Adipocyte (in vitro differentiated cells): Measurements from ENCODE around the gene EPS8L2.
A peak's percentile ranks its signal among the peaks of the same experiment; 100 is the strongest.

Source experiments
- DNase-seq: peaks from one replicate; pipeline ENCODE4 v3.0.0-alpha.2; 2015; ENCODE audit warnings: low read depth
- H3K27me3 ChIP-seq: replicated peaks from 2 replicates; pipeline ENCODE4 v1.7.0; 2013; ENCODE audit warnings: mild to moderate bottlenecking, low read length, moderate library complexity; ENCODE audit not compliant: control insufficient read depth, insufficient read depth
- H3K36me3 ChIP-seq: 2 replicates; pipeline ENCODE4 v1.7.0; 2013; ENCODE audit warnings: low read length, mild to moderate bottlenecking, moderate library complexity; ENCODE audit not compliant: control insufficient read depth, insufficient read depth, severe bottlenecking
- H3K4me1 ChIP-seq: 2 replicates; pipeline ENCODE4 v1.7.0; 2013; ENCODE audit warnings: mild to moderate bottlenecking, low read length, moderate library complexity; ENCODE audit not compliant: control insufficient read depth, insufficient read depth
- H3K4me3 ChIP-seq: 2 replicates; pipeline ENCODE4 v1.7.0; 2013; ENCODE audit warnings: mild to moderate bottlenecking, low read length, moderate library complexity
- H3K9ac ChIP-seq: 2 replicates; pipeline ENCODE4 v1.7.0; 2013; ENCODE audit warnings: mild to moderate bottlenecking, low read length, moderate library complexity
- H3K9me3 ChIP-seq: 2 replicates; pipeline ENCODE4 v1.7.0; 2013; ENCODE audit warnings: mild to moderate bottlenecking, low read length, moderate library complexity; ENCODE audit not compliant: control insufficient read depth

EPS8L2 gene

DNA sequence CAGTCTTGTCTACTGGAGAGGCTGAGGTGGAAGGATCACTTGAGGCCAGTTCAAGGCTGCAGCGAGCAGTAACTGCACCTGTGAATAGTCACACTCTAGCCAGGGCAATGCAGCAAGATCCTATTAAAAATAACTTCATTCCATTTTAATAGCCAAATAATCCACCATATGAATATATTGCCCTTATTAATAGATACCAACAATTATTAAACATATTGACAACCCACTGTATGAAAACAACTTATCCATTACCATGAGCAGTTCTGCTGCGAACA is 60.8 kb downstream of the EPS8L2 start:
- DNase-seq: no peak
- Histone ChIP-seq H3K27me3 (no peaks in the 10 kb centered on the region), H3K4me1 (peaks cover 36% of the 10 kb centered on the region), H3K36me3 (peaks cover 73% of the 10 kb centered on the region), H3K4me3 (no peak overlapping the region), H3K9ac (peak overlapping the region; percentile 45), H3K9me3 (no peaks in the 10 kb centered on the region)

GRCh38 chr11:767238-767637 is 61.2 kb downstream of the EPS8L2 start:
- H3K27me3 ChIP-seq: no peaks in the 10 kb centered on the region
- no peak overlapping the region for H3K9ac ChIP-seq
- no peak overlapping the region for H3K4me3 ChIP-seq
- H3K36me3 ChIP-seq: peaks cover 73% of the 10 kb centered on the region
- no peaks in the 10 kb centered on the region for H3K9me3 ChIP-seq
- no peak for DNase-seq
- H3K4me1 ChIP-seq: peaks cover 32% of the 10 kb centered on the region

DNA sequence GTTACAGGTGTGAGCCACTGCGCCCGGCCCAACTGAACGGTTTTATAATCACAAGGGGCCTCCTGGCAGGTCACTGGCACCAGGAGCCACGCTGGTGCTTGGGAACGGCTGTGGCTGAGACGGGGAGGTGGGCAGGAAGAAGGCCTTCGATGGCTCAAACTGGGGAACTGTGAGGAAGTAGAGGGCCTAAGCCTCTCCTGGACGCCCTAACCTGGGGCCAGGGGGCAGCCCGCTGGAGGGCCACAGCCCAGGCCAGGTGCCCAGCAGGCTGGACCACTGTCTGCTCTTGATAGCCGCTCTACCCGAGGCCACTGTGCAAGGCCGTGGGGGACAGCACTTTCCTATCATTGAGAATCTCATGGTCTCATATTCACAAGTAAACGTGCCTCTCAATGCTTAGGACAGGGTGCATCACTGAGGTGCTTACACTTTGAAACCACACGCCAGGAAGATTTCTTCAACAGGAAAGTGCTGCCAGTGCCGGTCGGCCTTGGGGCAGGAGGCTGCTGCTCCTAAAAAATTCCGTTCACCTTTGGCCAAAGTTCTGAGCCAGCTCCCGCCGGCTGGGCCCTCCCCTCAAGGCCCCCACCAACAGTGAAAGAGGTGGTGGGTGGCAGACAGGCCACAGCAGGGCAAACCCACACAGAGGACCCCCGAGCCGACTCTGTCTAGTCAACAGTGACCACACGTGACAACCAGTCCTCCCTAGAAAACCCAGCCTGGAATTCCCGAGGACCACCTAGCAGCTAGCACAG is 64.0 kb downstream of the EPS8L2 start:
- no peak overlapping the region for H3K4me3 ChIP-seq
- H3K36me3 ChIP-seq: peaks cover 75% of the 10 kb centered on the region

DNA sequence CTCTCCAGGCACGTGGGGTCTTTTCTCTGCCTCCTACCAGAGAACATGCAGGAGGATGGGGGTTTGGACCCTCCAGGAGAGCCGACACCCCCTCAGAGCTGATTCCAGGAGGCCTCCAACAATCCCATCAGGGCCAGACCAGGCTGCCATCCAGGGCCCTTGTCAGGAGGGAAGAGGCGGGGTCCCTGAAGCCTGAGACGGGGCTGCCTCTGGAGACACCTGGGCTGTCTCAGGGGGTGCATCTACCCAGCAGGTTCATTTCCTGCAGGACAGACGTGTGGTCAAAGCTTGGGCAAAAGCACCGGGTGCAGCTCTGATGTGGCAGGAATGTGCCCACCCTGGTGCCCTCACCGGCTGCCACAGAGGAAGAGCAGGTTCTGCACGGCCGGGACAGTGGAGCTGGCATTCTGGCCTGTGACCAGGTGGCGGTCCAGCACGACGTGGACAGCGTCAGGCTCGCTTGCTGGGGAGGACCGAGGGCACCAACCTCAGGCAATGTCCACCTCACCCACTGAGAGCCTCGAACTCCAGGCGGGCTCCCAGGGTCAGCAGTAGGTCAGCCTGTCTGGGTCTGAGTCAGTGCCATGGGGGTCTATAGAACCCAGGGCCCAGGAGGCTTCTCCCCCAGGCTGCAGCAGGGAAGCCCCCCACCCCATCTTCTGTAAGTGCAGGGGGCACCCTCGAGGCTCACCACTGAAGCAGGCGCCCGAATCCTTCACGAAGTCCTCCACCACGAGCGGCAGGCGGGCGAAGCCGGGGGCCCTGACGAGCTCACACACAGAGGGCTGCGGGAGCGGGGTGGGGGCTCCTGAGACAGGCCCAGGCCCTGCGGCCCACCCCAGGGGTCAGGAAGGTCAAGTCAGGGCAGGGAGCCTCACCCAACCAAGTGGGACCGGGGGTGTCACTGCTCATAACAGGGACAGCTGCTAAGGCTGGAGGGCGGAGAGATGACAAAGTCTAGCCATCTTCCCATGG is 64.9 kb downstream of the EPS8L2 start:
- H3K36me3 ChIP-seq: peaks cover 68% of the 10 kb centered on the region
- DNase-seq: no peak

More for the DNA sequence above, 64.0 kb downstream of the EPS8L2 start:
- no peak overlapping the region for H3K9ac ChIP-seq
- peaks cover 18% of the 10 kb centered on the region for H3K4me1 ChIP-seq
- DNase-seq: no peak
- H3K9me3 ChIP-seq: no peaks in the 10 kb centered on the region
- H3K27me3 ChIP-seq: no peaks in the 10 kb centered on the region

DNA sequence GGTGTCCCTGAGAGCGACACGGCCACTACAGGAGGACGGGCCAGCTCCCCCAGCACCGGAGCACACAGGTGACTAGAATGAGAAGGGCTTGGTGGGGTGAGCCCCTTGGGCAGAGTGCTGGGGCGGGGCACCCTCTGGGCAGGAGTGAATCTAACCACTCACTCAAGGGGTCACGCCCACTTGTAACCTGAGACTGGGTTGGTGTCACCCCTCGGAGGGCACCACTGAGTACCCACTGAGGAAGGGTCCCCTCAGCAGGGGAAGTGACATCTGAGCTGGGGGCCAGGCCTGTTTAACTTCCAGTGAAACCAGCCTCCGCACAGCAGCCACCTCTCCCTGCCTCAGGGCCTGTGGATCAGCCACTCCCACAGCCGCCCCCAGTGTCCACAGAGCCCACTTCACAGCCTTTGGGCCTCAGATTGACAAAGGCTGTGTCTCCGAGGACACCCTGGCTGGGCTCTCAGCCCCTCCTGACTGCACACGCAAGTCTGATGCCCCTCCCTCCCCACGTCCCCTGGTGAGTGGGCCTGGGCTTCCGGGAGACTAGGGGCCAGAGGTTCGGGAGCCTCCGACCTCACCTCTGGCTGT is 65.7 kb downstream of the EPS8L2 start:
- H3K9ac ChIP-seq: no peak overlapping the region
- no peak for DNase-seq
- H3K27me3 ChIP-seq: no peaks in the 10 kb centered on the region
- H3K36me3 ChIP-seq: peaks cover 60% of the 10 kb centered on the region
- H3K4me1 ChIP-seq: peaks cover 17% of the 10 kb centered on the region
- no peaks in the 10 kb centered on the region for H3K9me3 ChIP-seq
- no peak overlapping the region for H3K4me3 ChIP-seq

More for the DNA sequence above, 64.9 kb downstream of the EPS8L2 start:
- Histone ChIP-seq H3K4me3 (no peak overlapping the region), H3K4me1 (peaks cover 25% of the 10 kb centered on the region), H3K27me3 (no peaks in the 10 kb centered on the region), H3K9me3 (no peaks in the 10 kb centered on the region), H3K9ac (no peak overlapping the region)

DNA sequence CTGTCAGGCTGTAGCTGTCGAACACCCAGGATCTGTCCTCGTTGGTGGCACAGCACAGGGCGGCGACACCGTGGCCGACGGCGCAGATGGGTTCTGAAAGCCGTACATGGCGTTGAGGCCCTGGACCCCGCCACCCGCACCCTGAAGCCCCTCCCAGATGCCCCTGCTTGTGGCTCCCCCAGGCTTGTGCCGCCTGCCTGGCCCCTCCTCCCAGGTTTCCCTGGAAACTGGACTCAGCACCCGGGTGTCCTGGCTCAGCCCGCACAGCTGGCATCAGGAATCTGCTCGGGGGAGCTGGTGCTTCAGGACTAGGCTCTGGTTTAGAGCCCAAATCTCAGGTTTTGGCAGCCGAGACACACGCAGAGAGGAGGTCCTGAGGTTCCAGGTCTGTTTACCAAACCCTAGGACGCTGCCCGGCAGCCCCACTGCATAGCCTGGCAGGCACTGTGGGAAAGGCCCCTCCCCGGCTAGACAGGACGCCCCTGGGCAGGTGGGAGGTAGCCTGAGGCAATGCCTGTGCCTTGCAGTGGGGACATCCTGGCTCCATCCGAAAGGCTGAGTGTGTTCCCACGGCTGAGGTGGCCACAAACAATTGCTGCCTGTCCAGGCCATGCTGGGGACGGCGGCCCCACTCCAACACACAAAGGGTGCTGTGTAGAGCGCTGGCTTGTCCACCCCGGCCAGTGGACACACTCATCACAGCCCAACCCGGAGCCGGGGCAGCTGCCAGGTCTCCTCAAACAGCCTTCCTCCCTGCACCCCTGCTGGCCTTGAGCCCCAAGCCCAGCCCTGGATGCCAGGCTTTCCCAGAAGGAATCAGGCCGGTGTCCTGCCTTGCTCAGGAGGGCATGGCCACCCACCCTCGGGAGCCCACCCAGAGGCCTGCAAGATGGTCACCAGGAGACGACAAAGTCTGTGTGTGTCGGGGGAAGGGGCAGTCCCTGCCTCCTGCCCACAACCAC is 66.7 kb downstream of the EPS8L2 start:
- DNase-seq: no peak
- no peaks in the 10 kb centered on the region for H3K27me3 ChIP-seq
- no peaks in the 10 kb centered on the region for H3K9me3 ChIP-seq
- no peak overlapping the region for H3K9ac ChIP-seq
- H3K4me3 ChIP-seq: no peak overlapping the region
- peaks cover 11% of the 10 kb centered on the region for H3K4me1 ChIP-seq
- peaks cover 50% of the 10 kb centered on the region for H3K36me3 ChIP-seq

GRCh38 chr11:773425-773824 is 67.4 kb downstream of the EPS8L2 start:
- H3K9me3 ChIP-seq: no peaks in the 10 kb centered on the region
- peaks cover 16% of the 10 kb centered on the region for H3K4me1 ChIP-seq
- H3K4me3 ChIP-seq: no peak overlapping the region
- H3K27me3 ChIP-seq: no peaks in the 10 kb centered on the region
- H3K9ac ChIP-seq: peak overlapping the region; percentile 45
- DNase-seq: no peak
- H3K36me3 ChIP-seq: peaks cover 47% of the 10 kb centered on the region

DNA sequence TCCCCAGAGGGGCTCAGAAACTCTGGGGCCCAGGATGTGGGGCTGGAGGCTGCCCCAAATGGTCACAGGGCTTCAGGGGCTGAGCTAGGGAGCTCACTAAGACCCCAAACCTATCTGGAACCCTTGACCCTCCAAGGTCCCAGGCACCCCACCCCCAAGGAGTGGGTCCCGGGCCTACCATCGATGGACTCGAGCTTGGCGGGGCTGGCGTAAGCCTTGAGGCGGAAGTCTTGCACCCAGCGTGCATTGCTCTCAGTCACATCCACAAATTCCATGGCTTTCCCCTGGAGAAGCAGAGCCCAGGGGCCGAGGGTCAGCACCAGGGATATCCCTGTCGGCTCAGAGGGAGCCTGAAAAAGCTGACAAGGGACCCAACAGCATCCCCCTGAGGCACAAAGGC is 67.8 kb downstream of the EPS8L2 start:
- DNase-seq: no peak

DNA sequence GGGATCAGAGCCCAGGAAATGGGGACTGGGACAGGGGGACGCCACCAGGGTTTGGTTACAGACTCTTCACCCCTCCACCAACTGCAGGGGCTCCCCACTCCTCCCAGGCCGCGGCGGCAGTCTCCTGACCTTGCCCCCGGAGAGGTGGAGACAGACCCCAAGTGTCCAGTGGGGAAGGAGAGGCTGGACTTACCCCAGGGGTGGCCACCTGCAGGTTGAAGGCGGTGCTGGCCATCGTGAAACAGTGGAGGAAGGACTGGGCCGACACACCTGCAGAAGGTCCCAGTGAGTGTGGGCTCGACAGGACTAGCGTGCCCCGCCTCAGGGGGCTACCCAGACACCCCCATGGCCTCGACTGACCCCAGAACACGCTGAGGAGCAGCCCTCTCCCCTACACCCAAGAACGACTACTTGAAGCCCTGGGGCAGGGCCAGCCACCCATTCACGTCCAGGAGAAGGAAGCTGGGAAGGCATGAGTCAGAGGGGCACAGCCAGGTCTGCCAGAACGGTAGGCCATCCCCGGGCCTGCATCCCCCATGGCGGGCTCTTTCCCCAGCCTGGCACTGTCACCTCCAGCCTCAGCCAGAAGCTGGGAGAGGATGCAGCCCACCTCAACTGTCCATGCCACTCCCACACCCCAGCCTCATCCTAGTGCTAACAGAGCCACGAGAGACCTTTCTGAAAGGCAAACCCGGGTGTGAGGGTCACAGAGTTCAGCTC is 69.0 kb downstream of the EPS8L2 start:
- Histone ChIP-seq H3K9me3 (no peaks in the 10 kb centered on the region), H3K36me3 (peaks cover 47% of the 10 kb centered on the region), H3K4me1 (peaks cover 20% of the 10 kb centered on the region), H3K27me3 (no peaks in the 10 kb centered on the region), H3K4me3 (peak overlapping the region; percentile 91), H3K9ac (peak overlapping the region; percentile 91)
- DNase-seq: no peak

More for the DNA sequence above, 67.8 kb downstream of the EPS8L2 start:
- H3K9ac ChIP-seq: peak overlapping the region; percentile 45
- peaks cover 18% of the 10 kb centered on the region for H3K4me1 ChIP-seq
- H3K27me3 ChIP-seq: no peaks in the 10 kb centered on the region
- no peak overlapping the region for H3K4me3 ChIP-seq
- H3K9me3 ChIP-seq: no peaks in the 10 kb centered on the region
- peaks cover 47% of the 10 kb centered on the region for H3K36me3 ChIP-seq

DNA sequence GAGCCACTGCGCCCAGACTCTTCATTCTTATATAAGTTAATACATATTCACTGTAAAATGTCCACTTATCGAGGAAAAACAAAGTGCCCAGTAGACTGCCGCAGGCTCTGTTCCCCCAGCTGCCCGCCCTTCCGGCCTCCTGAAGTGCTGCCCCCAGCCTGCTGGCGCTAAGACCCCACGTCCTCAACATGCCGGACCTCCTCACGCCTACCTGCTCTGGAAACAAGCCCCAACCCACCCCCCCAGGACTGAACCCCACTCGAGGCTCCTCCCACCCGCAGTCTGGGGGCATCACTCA is 70.2 kb downstream of the EPS8L2 start:
- H3K9me3 ChIP-seq: no peaks in the 10 kb centered on the region
- H3K36me3 ChIP-seq: peaks cover 38% of the 10 kb centered on the region
- peak overlapping the region; percentile 91 for H3K9ac ChIP-seq
- H3K4me3 ChIP-seq: peak overlapping the region; percentile 91
- peaks cover 20% of the 10 kb centered on the region for H3K4me1 ChIP-seq
- no peaks in the 10 kb centered on the region for H3K27me3 ChIP-seq
- DNase-seq: no peak
